Fibroblast of lung (primary cell): Measurements from ENCODE around the gene VPS11.

Source experiments
- EZH2 ChIP-seq: IDR thresholded peaks from 2 replicates; pipeline ENCODE4 v1.5.1; 2012; ENCODE audit warnings: low read length, control low read depth, mild to moderate bottlenecking; ENCODE audit errors: missing control alignments
- TF ChIP-seq, protein P1 (sequence below), 2 donors: IDR thresholded peaks in 1 of 2; conservative IDR thresholded peaks in 1 of 2; 1 replicate in 1 of 2; 2 replicates in 1 of 2; pipeline ENCODE4 v1.5.1; 2011 to 2012; ENCODE audit warnings: low read length in 2 of 2, control low read depth in 1 of 2, inconsistent platforms in 1 of 2, low read depth in 1 of 2, mild to moderate bottlenecking in 1 of 2

DNA sequence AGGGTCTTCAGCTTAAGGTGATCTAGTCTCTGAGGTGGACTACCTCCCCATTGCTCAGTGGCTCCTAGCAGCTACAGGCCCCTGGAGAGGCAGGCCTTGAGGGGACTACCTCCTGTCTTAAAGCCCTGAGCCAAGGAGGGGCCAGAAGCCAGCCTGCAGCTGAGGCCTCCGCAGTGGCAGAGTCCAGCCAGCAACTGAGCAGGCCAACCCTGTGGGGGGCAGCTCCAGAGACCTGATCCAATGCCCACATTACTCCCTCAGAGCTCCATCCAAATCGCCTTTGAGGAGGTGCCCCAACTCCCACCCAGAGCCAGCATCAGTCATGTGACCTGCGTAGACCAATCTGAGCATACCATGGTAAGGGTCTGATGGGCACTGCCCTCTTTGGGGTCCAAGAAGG is 42.2 kb downstream of the VPS11 start:
- TF ChIP-seq, protein P1, sequence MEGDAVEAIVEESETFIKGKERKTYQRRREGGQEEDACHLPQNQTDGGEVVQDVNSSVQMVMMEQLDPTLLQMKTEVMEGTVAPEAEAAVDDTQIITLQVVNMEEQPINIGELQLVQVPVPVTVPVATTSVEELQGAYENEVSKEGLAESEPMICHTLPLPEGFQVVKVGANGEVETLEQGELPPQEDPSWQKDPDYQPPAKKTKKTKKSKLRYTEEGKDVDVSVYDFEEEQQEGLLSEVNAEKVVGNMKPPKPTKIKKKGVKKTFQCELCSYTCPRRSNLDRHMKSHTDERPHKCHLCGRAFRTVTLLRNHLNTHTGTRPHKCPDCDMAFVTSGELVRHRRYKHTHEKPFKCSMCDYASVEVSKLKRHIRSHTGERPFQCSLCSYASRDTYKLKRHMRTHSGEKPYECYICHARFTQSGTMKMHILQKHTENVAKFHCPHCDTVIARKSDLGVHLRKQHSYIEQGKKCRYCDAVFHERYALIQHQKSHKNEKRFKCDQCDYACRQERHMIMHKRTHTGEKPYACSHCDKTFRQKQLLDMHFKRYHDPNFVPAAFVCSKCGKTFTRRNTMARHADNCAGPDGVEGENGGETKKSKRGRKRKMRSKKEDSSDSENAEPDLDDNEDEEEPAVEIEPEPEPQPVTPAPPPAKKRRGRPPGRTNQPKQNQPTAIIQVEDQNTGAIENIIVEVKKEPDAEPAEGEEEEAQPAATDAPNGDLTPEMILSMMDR (conservative IDR thresholded peaks at IDR 0.05 in 1 of 2, IDR thresholded peaks at IDR 0.05 in 1 of 2; ENCODE audit: low read depth in 1 of 2, low read length in 2 of 2) = no peak
- no peak for TF ChIP-seq EZH2
